OCI-LY1 (cell line): Measurements from ENCODE around the gene CCR4.

ENCODE experiments used
- EZH2 ChIP-seq: fragments of 200-600 bp; sonication (generic), shearing (Covaris generic); IDR thresholded peaks from 2 replicates; pipeline ENCODE4 v1.8.0; 2017; ENCODE audit warnings: borderline replicate concordance, mixed run types, mild to moderate bottlenecking, antibody characterized with exemption, low read length, moderate library complexity, mixed read lengths
- TF ChIP-seq, protein P1 (sequence below): fragments of 200-600 bp; sonication (generic), shearing (Covaris generic); IDR thresholded peaks from 2 replicates; pipeline ENCODE4 v1.5.1; 2017; ENCODE audit warnings: mild to moderate bottlenecking, antibody characterized with exemption, low read length, moderate library complexity, mixed read lengths

DNA sequence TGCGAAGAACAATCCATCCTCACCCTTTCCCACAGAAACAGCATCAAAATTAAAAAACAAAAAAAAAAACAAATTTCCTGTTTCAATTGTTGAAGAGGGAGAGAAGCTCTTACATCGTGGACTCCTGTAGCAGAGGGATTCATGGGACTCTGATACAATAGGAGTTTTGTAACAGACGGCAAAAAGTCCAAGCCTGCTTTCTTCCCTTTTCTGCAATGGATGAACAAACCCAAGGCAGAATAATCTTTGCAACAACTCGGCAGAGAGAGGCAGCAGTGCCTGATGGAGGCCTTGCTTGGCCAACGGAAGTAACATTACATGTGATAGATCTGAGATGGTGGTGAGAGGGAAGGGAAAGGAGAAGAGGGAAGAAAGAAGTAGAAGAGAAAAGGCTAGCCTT lies 26.9 kb downstream of the CCR4 start:
- TF ChIP-seq, protein P1, sequence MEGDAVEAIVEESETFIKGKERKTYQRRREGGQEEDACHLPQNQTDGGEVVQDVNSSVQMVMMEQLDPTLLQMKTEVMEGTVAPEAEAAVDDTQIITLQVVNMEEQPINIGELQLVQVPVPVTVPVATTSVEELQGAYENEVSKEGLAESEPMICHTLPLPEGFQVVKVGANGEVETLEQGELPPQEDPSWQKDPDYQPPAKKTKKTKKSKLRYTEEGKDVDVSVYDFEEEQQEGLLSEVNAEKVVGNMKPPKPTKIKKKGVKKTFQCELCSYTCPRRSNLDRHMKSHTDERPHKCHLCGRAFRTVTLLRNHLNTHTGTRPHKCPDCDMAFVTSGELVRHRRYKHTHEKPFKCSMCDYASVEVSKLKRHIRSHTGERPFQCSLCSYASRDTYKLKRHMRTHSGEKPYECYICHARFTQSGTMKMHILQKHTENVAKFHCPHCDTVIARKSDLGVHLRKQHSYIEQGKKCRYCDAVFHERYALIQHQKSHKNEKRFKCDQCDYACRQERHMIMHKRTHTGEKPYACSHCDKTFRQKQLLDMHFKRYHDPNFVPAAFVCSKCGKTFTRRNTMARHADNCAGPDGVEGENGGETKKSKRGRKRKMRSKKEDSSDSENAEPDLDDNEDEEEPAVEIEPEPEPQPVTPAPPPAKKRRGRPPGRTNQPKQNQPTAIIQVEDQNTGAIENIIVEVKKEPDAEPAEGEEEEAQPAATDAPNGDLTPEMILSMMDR: no peak
- no peak for TF ChIP-seq EZH2
